Adrenal gland (tissue), 12 donors: ENCODE results near the gene MRPS7. TPM values are rescaled to one million over a fixed set of nuclear protein-coding genes. Genes with fewer than 3 reads are reported as not detected.

Source experiments
- DNase-seq, 7 donors: peaks; one replicate each; pipeline ENCODE4 v3.0.0-alpha.2; 2019 to 2020
- H3K27ac ChIP-seq, 5 donors: fragments of 200-600 bp; sonication (generic) in 4 of 5; 1 replicate in 3 of 5; 2 replicates in 2 of 5; pipeline versions ENCODE4 v1.5.1 to v1.8.0; 2016 to 2020; ENCODE audit warnings: mild to moderate bottlenecking in 1 of 5
- H3K27me3 ChIP-seq: fragments of 200-600 bp; 2 replicates; pipeline ENCODE4 v1.8.0; 2021
- H3K36me3 ChIP-seq, 2 donors: fragments of 200-600 bp; replicated peaks in 1 of 2; 1 replicate in 1 of 2; 2 replicates in 1 of 2; pipeline versions ENCODE4 v1.5.1 to v1.8.0; 2018 to 2022
- H3K4me1 ChIP-seq, 2 donors: fragments of 200-600 bp; replicated peaks in 1 of 2; 1 replicate in 1 of 2; 2 replicates in 1 of 2; pipeline versions ENCODE4 v1.5.1 to v1.8.0; 2018 to 2021
- H3K4me3 ChIP-seq, 4 donors: fragments of 200-600 bp; sonication (generic) in 3 of 4; one replicate each; pipeline ENCODE4 v1.5.1; 2016 to 2018
- H3K9me3 ChIP-seq, 3 donors: fragments of 200-600 bp; sonication (generic) in 1 of 3; replicated peaks in 1 of 3; 1 replicate in 2 of 3; 2 replicates in 1 of 3; pipeline versions ENCODE4 v1.5.1 to v1.8.0; 2016 to 2021
- CTCF ChIP-seq, 6 experiments: fragments of 450-650 bp in 4 of 6; fragments of 200-600 bp in 2 of 6; sonication (generic) in 1 of 6; IDR thresholded peaks; 1 replicate in 5 of 6; 2 replicates in 1 of 6; pipeline versions ENCODE4 v1.5.1 to v1.8.0; 2016 to 2021; ENCODE audit warnings: antibody characterized with exemption in 6 of 6, mild to moderate bottlenecking in 2 of 6, moderate library complexity in 1 of 6
- POLR2A ChIP-seq, 2 donors: fragments of 450-650 bp; IDR thresholded peaks; one replicate each; pipeline ENCODE4 v1.6.1; 2017; ENCODE audit warnings: antibody characterized with exemption in 2 of 2, mild to moderate bottlenecking in 2 of 2, moderate library complexity in 1 of 2
- WGBS, 4 donors: extraction: QIAGEN DNeasy Blood & Tissue Kit in 2 of 4; methylation state at CpG; one replicate each; pipeline versions ENCODE4 v1.1.5 to v1.1.7; 2013 to 2017; 5-methylcytosine and 5-hydroxymethylcytosine counted together
- intact Hi-C, 2 donors: fragments of 100-400 bp; cut with DNase I; formaldehyde crosslinking; loops; one replicate each; pipeline versions ENCODE4 v1.14.1 to v1.15.0; 2022 to 2023
- polyA plus RNA-seq, 3 donors: library from polyadenylated mRNA; stranded (reverse); fragments of 200-250 nt in 2 of 3; fragments of 350-450 nt in 1 of 3; fragmentation: Illumina TruSeq in 1 of 3; extraction: RNeasy Lipid Tissue Mini Kit (QIAGEN cat#74804) in 1 of 3; gene quantifications; one replicate each; pipeline ENCODE4 v1.2.3, GENCODE V29; 2013 to 2014
- total RNA-seq, 9 donors: library from RNA; depleted of rRNA in 4 of 9; stranded (reverse); fragments of >200 nt in 4 of 9; fragments of 120-200 nt in 1 of 9; fragmentation: NEBNext Ultra II Directional in 1 of 9; extraction: Animal tissue kit (Norgen Biotek cat#: 25700) in 1 of 9; gene quantifications; one replicate each; pipeline versions ENCODE4 v1.1.0 to v1.2.4, GENCODE V29; 2013 to 2023
- donor health status: healthy with polysubstance abuse.
- donor health status: Bipolar disorder and iron deficiency.
- donor health status: DM: yes; HTN: yes; CAD: no.
- donor health status: DM: no; HTN: no; CAD: no.
- donor health status: DM: no; HTN: no; CAD: no.
- donor health status: DM: yes; HTN: yes; CAD: no.

The MRPS7 gene
- total and polyA plus RNA-seq, 12 donors, result 47.7 to 127 (median 75.0) TPM

DNA sequence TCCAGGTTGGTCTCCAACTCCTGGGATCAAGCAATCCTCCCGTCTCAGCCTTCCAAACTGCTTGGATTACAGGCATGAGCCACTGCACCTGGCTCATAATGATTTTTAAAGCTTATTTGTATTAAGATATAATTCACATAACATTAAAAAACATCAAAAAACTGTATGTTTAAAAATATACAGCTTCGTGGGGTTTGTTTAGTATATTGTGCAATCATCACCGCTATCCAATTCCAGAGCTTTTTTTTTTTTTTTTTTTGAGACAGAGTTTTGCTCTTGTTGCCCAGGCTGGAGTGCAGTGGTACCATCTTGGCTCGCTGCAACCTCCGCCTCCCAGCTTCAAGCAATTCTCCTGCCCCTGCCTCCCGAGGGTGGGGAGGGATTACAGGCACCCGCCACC is 38.6 kb downstream of the MRPS7 start:
- WGBS, 4 donors, result 76 to 80% (median 79%) methylated on average over 7 of the region's 7 CpGs
- Histone ChIP-seq H3K27ac (no peak overlapping the region), H3K4me1 (peaks cover 4 to 16% of the 10 kb centered on the region in 2 donors), H3K36me3 (no peaks in the 10 kb centered on the region), H3K9me3 (no peaks in the 10 kb centered on the region), H3K27me3 (no peaks in the 10 kb centered on the region), H3K4me3 (no peak overlapping the region)
- TF ChIP-seq CTCF (IDR thresholded peaks at IDR 0.05) (no peak), POLR2A (IDR thresholded peaks at IDR 0.05) (no peak)
- DNase-seq, result no peak
- intact Hi-C loops, result no loop called here

GRCh38 chr17:75301049-75301448 is 39.4 kb downstream of the MRPS7 start:
- no peaks in the 10 kb centered on the region for H3K27me3 ChIP-seq
- H3K4me3 ChIP-seq, result no peak overlapping the region
- H3K27ac ChIP-seq, result no peak overlapping the region
- 73 to 79% (median 77%) methylated on average over 9 of the region's 9 CpGs for WGBS, 4 donors
- intact Hi-C loops, result no loop called here
- H3K36me3 ChIP-seq, result no peaks in the 10 kb centered on the region
- TF ChIP-seq CTCF (IDR thresholded peaks at IDR 0.05) (no peak), POLR2A (IDR thresholded peaks at IDR 0.05) (no peak)
- no peak for DNase-seq
- H3K9me3 ChIP-seq, result no peaks in the 10 kb centered on the region
- H3K4me1 ChIP-seq, result peaks cover 0 to 11% of the 10 kb centered on the region in 2 donors

- 80 to 92% (median 84%) methylated on average over 14 to 17 of the region's 17 CpGs for WGBS, 4 donors
- intact Hi-C loops, result no loop called here
- H3K36me3 ChIP-seq, result no peaks in the 10 kb centered on the region
- H3K27ac ChIP-seq, result no peak overlapping the region
- TF ChIP-seq CTCF (IDR thresholded peaks at IDR 0.05) (no peak), POLR2A (IDR thresholded peaks at IDR 0.05) (no peak)
- DNase-seq, result no peak
- H3K9me3 ChIP-seq, result no peaks in the 10 kb centered on the region
- peaks cover 0 to 10% of the 10 kb centered on the region in 2 donors for H3K4me1 ChIP-seq
- H3K27me3 ChIP-seq, result no peaks in the 10 kb centered on the region
- H3K4me3 ChIP-seq, result no peak overlapping the region
Measured at GRCh38 chr17:75301502-75302206, 40.0 kb downstream of the MRPS7 start.

DNA sequence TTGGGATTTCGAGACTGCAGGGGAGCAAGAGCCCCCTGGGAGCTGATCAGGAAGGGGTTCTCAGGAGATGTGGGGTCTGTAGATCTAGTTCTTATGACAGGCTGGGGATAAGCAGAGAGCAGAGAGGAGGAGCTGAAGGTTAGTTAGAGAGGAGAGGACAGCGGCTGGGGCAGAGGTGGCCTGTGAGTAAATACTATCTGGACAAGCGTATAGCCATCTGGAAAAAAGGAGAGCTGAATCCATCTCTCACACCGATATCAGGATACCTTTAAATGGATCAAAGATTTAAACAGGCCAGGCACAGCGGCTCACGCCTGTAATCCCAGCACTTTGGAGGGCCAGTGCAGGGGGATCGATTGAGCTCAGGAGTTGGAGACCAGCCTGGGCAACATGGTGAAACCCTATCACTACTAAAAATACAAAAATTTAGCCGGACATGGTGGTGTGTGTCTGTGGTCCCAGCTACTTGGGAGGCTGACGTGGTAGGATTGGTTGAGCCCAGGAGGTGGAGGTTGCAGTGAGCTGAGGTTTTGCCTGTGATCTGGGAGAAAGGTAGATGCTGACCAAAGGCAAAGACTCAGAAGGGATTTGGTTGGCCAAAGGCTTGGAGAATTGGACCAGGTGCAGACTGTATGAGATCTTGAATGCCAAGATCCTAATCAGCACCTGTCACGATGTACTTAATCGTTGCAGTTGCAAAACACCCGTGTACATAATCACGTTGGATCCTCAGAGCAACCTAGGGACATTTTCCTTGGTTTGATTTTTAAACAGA is 46.5 kb downstream of the MRPS7 start:
- DNase-seq, result no peak
- 80 to 92% (median 86%) methylated on average over 13 of the region's 13 CpGs for WGBS, 4 donors
- H3K4me3 ChIP-seq, result no peak overlapping the region
- intact Hi-C loops, result no loop called here
- H3K27ac ChIP-seq, result peak overlapping the region in 1 of 5 donors; percentile 53
- peaks cover under 1 to 4% of the 10 kb centered on the region in 2 donors for H3K4me1 ChIP-seq
- H3K36me3 ChIP-seq, result no peaks in the 10 kb centered on the region
- no peaks in the 10 kb centered on the region for H3K9me3 ChIP-seq
- TF ChIP-seq CTCF (IDR thresholded peaks at IDR 0.05) (no peak), POLR2A (IDR thresholded peaks at IDR 0.05) (no peak)
- no peaks in the 10 kb centered on the region for H3K27me3 ChIP-seq
